Measurements from ENCODE around the gene SLC23A2. TPM values are rescaled to one million over a fixed set of nuclear protein-coding genes. Genes with fewer than 3 reads are reported as not detected.

The SLC23A2 gene
- polyA plus RNA-seq, 1 of the 3 experiments (the other 2 are of a cell fraction) = 14.0 TPM

DNA sequence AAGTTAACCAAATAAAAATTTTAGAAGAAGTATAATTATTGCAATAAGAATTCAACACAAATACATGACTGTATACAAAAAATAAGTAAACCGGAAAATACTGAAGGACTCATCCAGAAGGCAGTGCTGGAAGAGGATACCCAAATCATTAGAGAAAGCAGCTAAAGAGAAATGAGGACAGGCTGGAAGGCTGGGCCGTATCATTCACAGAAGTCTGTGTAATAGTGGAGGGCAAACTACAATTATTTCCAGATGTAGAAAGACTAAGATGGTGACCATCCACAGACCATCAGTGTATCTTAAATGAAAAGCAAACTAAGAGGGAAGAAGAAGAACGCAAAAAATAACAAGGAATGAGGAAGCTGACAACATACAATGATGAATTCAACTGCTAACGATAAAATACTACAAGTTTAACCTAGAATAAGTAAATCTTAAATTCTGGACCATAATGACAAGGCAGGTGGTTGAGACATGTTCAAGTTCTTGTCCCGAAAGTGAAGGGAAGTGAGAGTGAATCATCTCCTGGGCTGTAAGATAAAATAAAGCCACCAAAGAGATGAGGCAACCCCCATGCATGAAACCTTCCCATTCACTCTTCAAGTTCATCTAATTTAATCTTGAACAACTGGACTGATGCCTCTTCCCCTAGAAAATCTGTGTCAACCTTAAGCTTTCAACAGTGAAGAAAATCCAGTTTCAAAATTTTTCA, 71.5 kb downstream of the SLC23A2 start:
- Histone ChIP-seq H4K20me1 (ENCODE audit: insufficient read depth) (no peaks in the 10 kb centered on the region), H3K4me1 (ENCODE audit: control insufficient read depth in 1 of 2, insufficient read depth in 2 of 2, low read depth in 1 of 2, low read length in 1 of 2) (peaks cover 0 to 9% of the 10 kb centered on the region in 2 experiments; a peak in 1 of 4 replicates), H3K4me2 (no peak overlapping the region), H3K27me3 (ENCODE audit: insufficient read depth) (no peaks in the 10 kb centered on the region), H3K36me3 (replicated peaks in 1 of 2; ENCODE audit: control insufficient read depth in 1 of 2, insufficient read depth in 2 of 2, low read length in 1 of 2) (no peaks in the 10 kb centered on the region), H3K9ac (no peak overlapping the region), H3K27ac (ENCODE audit: low read depth in 2 of 2, low read length in 1 of 2) (no peak overlapping the region), H3K4me3 (ENCODE audit: low read depth in 2 of 2, low read length in 1 of 2) (no peak overlapping the region), H3K79me2 (ENCODE audit: insufficient read depth) (no peaks in the 10 kb centered on the region), H3K9me3 (no peaks in the 10 kb centered on the region), H3F3A (replicated peaks; ENCODE audit: insufficient read depth) (peaks cover 5% of the 10 kb centered on the region), H3K9me2 (no peaks in the 10 kb centered on the region), H2AFZ (ENCODE audit: low read depth) (no peak overlapping the region)
- CTCF ChIA-PET = interaction anchor here (1.3 to 2.7 kb wide), 4 partner anchors 10 to 189 kb away, joined by 3 to 6 read pairs (median 6); no protein-coding TSS in a partner anchor
- POLR2A ChIA-PET = no interaction called here
- no peak for TF ChIP-seq CTCF (IDR thresholded peaks at IDR 0.05)
- TF ChIP-seq EZH2phosphoT487 (IDR thresholded peaks at IDR 0.05; ENCODE audit: borderline replicate concordance, low read depth) = no peak
- TF ChIP-seq, protein P1, sequence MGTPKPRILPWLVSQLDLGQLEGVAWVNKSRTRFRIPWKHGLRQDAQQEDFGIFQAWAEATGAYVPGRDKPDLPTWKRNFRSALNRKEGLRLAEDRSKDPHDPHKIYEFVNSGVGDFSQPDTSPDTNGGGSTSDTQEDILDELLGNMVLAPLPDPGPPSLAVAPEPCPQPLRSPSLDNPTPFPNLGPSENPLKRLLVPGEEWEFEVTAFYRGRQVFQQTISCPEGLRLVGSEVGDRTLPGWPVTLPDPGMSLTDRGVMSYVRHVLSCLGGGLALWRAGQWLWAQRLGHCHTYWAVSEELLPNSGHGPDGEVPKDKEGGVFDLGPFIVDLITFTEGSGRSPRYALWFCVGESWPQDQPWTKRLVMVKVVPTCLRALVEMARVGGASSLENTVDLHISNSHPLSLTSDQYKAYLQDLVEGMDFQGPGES (IDR thresholded peaks at IDR 0.05; ENCODE audit: low read depth, low read length) = no peak
- TF ChIP-seq, protein P2, sequence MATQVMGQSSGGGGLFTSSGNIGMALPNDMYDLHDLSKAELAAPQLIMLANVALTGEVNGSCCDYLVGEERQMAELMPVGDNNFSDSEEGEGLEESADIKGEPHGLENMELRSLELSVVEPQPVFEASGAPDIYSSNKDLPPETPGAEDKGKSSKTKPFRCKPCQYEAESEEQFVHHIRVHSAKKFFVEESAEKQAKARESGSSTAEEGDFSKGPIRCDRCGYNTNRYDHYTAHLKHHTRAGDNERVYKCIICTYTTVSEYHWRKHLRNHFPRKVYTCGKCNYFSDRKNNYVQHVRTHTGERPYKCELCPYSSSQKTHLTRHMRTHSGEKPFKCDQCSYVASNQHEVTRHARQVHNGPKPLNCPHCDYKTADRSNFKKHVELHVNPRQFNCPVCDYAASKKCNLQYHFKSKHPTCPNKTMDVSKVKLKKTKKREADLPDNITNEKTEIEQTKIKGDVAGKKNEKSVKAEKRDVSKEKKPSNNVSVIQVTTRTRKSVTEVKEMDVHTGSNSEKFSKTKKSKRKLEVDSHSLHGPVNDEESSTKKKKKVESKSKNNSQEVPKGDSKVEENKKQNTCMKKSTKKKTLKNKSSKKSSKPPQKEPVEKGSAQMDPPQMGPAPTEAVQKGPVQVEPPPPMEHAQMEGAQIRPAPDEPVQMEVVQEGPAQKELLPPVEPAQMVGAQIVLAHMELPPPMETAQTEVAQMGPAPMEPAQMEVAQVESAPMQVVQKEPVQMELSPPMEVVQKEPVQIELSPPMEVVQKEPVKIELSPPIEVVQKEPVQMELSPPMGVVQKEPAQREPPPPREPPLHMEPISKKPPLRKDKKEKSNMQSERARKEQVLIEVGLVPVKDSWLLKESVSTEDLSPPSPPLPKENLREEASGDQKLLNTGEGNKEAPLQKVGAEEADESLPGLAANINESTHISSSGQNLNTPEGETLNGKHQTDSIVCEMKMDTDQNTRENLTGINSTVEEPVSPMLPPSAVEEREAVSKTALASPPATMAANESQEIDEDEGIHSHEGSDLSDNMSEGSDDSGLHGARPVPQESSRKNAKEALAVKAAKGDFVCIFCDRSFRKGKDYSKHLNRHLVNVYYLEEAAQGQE (IDR thresholded peaks at IDR 0.05; ENCODE audit: low read depth, low read length) = no peak
- TF ChIP-seq SMC3 (IDR thresholded peaks at IDR 0.05; ENCODE audit: low read depth, low read length) = no peak
- TF ChIP-seq, protein P3, sequence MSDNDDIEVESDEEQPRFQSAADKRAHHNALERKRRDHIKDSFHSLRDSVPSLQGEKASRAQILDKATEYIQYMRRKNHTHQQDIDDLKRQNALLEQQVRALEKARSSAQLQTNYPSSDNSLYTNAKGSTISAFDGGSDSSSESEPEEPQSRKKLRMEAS (IDR thresholded peaks at IDR 0.05; ENCODE audit: low read depth) = no peak
- TF ChIP-seq GABPA (IDR thresholded peaks at IDR 0.05; ENCODE audit: low read depth) = no peak
- TF ChIP-seq EP300 (IDR thresholded peaks at IDR 0.05; ENCODE audit: borderline replicate concordance in 1 of 2, low read depth in 1 of 2, low read length in 1 of 2) = no peak
- no peak for TF ChIP-seq FOXM1 (IDR thresholded peaks at IDR 0.05; ENCODE audit: low read depth)
- no peak for TF ChIP-seq POLR2AphosphoS5 (IDR thresholded peaks at IDR 0.05; ENCODE audit: low read depth, low read length)
- no peak for TF ChIP-seq ELF1 (IDR thresholded peaks at IDR 0.05)
- DNase-seq = no peak
- WGBS (ENCODE audit: low lambda C conversion rate) = 84% methylated on average over 5 of the region's 5 CpGs
